Sigmoid colon (tissue), 4 donors: ENCODE data around the gene NR2C1.

Source experiments
- CTCF ChIP-seq, 4 experiments: fragments of 450-650 bp in 3 of 4; fragments of 200-600 bp in 1 of 4; IDR thresholded peaks; one replicate each; pipeline ENCODE4 v1.5.1; 2016 to 2019; ENCODE audit warnings: antibody characterized with exemption in 4 of 4, mild to moderate bottlenecking in 3 of 4, moderate library complexity in 2 of 4
- EP300 ChIP-seq, 4 donors: sonication (generic); formaldehyde crosslinking; IDR thresholded peaks; one replicate each; pipeline ENCODE4 v1.6.1; 2017; ENCODE audit warnings: antibody characterized with exemption in 4 of 4
- POLR2A ChIP-seq, 2 donors: fragments of 450-650 bp; IDR thresholded peaks; one replicate each; pipeline ENCODE4 v1.6.1; 2016; ENCODE audit warnings: antibody characterized with exemption in 2 of 2, mild to moderate bottlenecking in 2 of 2, moderate library complexity in 2 of 2

GRCh38 chr12:94972795-94973194 is 100.6 kb downstream of the NR2C1 start:
- TF ChIP-seq POLR2A (IDR thresholded peaks at IDR 0.05) (no peak), CTCF (IDR thresholded peaks at IDR 0.05) (no peak), EP300 (IDR thresholded peaks at IDR 0.05) (no peak)
